Uterus (tissue), 2 donors: ENCODE data around the gene ST7.
"Not testable (repeated sequence)": the region's sequence is repeated elsewhere in the genome, so short reads cannot be mapped to it uniquely, and the experiment has no call there.

Source experiments
- CTCF ChIP-seq, 4 experiments: fragments of 200-600 bp in 2 of 4; fragments of 450-650 bp in 2 of 4; sonication (generic) in 2 of 4; IDR thresholded peaks; one replicate each; pipeline ENCODE4 v1.5.1; 2016 to 2019; ENCODE audit warnings: antibody characterized with exemption in 4 of 4, mild to moderate bottlenecking in 2 of 4, moderate library complexity in 1 of 4
- POLR2A ChIP-seq, 2 donors: fragments of 450-650 bp; IDR thresholded peaks; one replicate each; pipeline ENCODE4 v1.6.1; 2016; ENCODE audit warnings: antibody characterized with exemption in 2 of 2, mild to moderate bottlenecking in 1 of 2, moderate library complexity in 1 of 2

- not testable (repeated sequence) for TF ChIP-seq CTCF, POLR2A (IDR thresholded peaks at IDR 0.05)
These were observed 167.0 kb downstream of the ST7 start for GRCh38 chr7:117120321-117120720.
